H1 (cell line): Measurements from ENCODE around the gene PRDX3. TPM values are rescaled to one million over a fixed set of nuclear protein-coding genes. Genes with fewer than 3 reads are reported as not detected.

Experiments used
- CTCF ChIA-PET: fragments of 300-600 bp; sonication (Branson Sonifier 250); formaldehyde crosslinking; loops from one replicate; lab custom pipeline; 2021; ENCODE audit not compliant: partially characterized antibody; lab: Charles Lee
- POLR2A ChIA-PET: fragments of 300-600 bp; sonication (Branson Sonifier 250); formaldehyde crosslinking; loops from one replicate; lab custom pipeline; 2021; ENCODE audit warnings: inconsistent platforms; ENCODE audit not compliant: partially characterized antibody; lab: Charles Lee
- DNase-seq, 2 experiments: peaks; one replicate each; pipeline versions ENCODE4 v3.0.0 to v3.0.0-alpha.2; 2010 to 2022; ENCODE audit warnings: low spot score in 2 of 2, low read depth in 1 of 2, mixed read lengths in 1 of 2
- FAIRE-seq: peaks from 2 replicates; lab custom pipeline; 2011; peaks lifted over from hg19 to GRCh38; lab: Jason Lieb, UNC
- H2AFZ ChIP-seq: 2 replicates; pipeline ENCODE4 v1.8.1; 2012; ENCODE audit warnings: low read length, inconsistent platforms
- H2AK5ac ChIP-seq: 2 replicates; pipeline ENCODE4 v1.6.1; 2013; ENCODE audit warnings: low read depth, low read length
- H2BK120ac ChIP-seq: replicated peaks from 2 replicates; pipeline ENCODE3; 2013; ENCODE audit warnings: low read depth, low read length, inconsistent platforms
- H2BK12ac ChIP-seq: 2 replicates; pipeline ENCODE4 v1.6.1; 2013; ENCODE audit warnings: low read depth, low read length
- H2BK15ac ChIP-seq: 2 replicates; pipeline ENCODE4 v1.6.1; 2013; ENCODE audit warnings: low read length
- H2BK20ac ChIP-seq: 2 replicates; pipeline ENCODE4 v1.6.1; 2013; ENCODE audit warnings: low read length
- H2BK5ac ChIP-seq: 2 replicates; pipeline ENCODE4 v1.6.1; 2013; ENCODE audit warnings: low read depth, low read length
- H3K14ac ChIP-seq: 2 replicates; pipeline ENCODE4 v1.6.1; 2013; ENCODE audit warnings: inconsistent platforms; ENCODE audit not compliant: insufficient read length
- H3K18ac ChIP-seq: 2 replicates; pipeline ENCODE4 v1.6.1; 2013; ENCODE audit warnings: low read length; ENCODE audit errors: extremely low read depth
- H3K23ac ChIP-seq: 2 replicates; pipeline ENCODE4 v1.6.1; 2013; ENCODE audit warnings: inconsistent platforms; ENCODE audit not compliant: insufficient read length
- H3K23me2 ChIP-seq: 2 replicates; pipeline ENCODE4 v1.6.1; 2013; ENCODE audit warnings: low read depth, low read length
- H3K27ac ChIP-seq: 2 replicates; pipeline ENCODE4 v1.6.1; 2011; ENCODE audit warnings: low read depth, low read length, inconsistent platforms
- H3K27me3 ChIP-seq, 4 experiments: replicated peaks in 1 of 4; 1 replicate in 1 of 4; 2 replicates in 3 of 4; pipeline versions ENCODE4 v1.6.1 to v1.8.1; 2011 to 2013; ENCODE audit warnings: low read length in 3 of 4, mild to moderate bottlenecking in 3 of 4, inconsistent platforms in 2 of 4, mixed read lengths in 2 of 4, moderate library complexity in 1 of 4; ENCODE audit not compliant: control insufficient read depth in 3 of 4, insufficient read depth in 3 of 4; ENCODE audit errors: extremely low read depth in 1 of 4
- H3K36me3 ChIP-seq, 4 experiments: 2 replicates each; pipeline versions ENCODE4 v1.6.1 to v1.8.1; 2011 to 2013; ENCODE audit warnings: mild to moderate bottlenecking in 4 of 4, low read length in 3 of 4, moderate library complexity in 2 of 4, control low read depth in 1 of 4, inconsistent platforms in 1 of 4; ENCODE audit not compliant: insufficient read depth in 4 of 4, control insufficient read depth in 2 of 4
- H3K4ac ChIP-seq: replicated peaks from 2 replicates; pipeline ENCODE3; 2013; ENCODE audit warnings: low read length, low read depth, mixed read lengths, inconsistent platforms; ENCODE audit not compliant: insufficient read length
- H3K4me1 ChIP-seq, 4 experiments: replicated peaks in 1 of 4; 1 replicate in 1 of 4; 2 replicates in 3 of 4; pipeline versions ENCODE4 v1.6.1 to v1.8.1; 2011 to 2013; ENCODE audit warnings: low read length in 3 of 4, inconsistent platforms in 2 of 4, mixed read lengths in 1 of 4; ENCODE audit not compliant: insufficient read depth in 4 of 4, control insufficient read depth in 3 of 4
- H3K4me2 ChIP-seq, 2 experiments: 2 replicates each; pipeline versions ENCODE4 v1.6.1 to v1.8.1; 2011 to 2013; ENCODE audit warnings: low read depth in 2 of 2, low read length in 2 of 2, control low read depth in 1 of 2, inconsistent platforms in 1 of 2, mild to moderate bottlenecking in 1 of 2; ENCODE audit not compliant: insufficient read depth in 1 of 2
- H3K4me3 ChIP-seq, 4 experiments: fragments of 200-600, 300-600 bp in 1 of 4; sonication (generic), shearing (Covaris generic), sonication (Bioruptor Twin) in 1 of 4; 2 replicates each; pipeline versions ENCODE4 v1.5.1 to v1.8.1; 2011 to 2016; ENCODE audit warnings: low read length in 4 of 4, low read depth in 3 of 4, control low read depth in 2 of 4, inconsistent platforms in 2 of 4, mild to moderate bottlenecking in 2 of 4, mixed read lengths in 1 of 4, moderate library complexity in 1 of 4; ENCODE audit not compliant: insufficient read depth in 2 of 4; ENCODE audit errors: extremely low read depth in 1 of 4
- H3K56ac ChIP-seq: replicated peaks from 2 replicates; pipeline ENCODE3; 2013; ENCODE audit warnings: low read depth, mild to moderate bottlenecking, mixed read lengths, low read length, inconsistent platforms; ENCODE audit not compliant: insufficient read length
- H3K79me1 ChIP-seq: 2 replicates; pipeline ENCODE4 v1.6.1; 2013; ENCODE audit warnings: low read depth, low read length, control low read depth
- H3K79me2 ChIP-seq, 2 experiments: 2 replicates each; pipeline versions ENCODE4 v1.6.1 to v1.8.1; 2012 to 2013; ENCODE audit warnings: low read length in 2 of 2, mild to moderate bottlenecking in 2 of 2, inconsistent platforms in 1 of 2; ENCODE audit not compliant: insufficient read depth in 2 of 2, control insufficient read depth in 1 of 2
- H3K9ac ChIP-seq, 4 experiments: replicated peaks in 1 of 4; 1 replicate in 1 of 4; 2 replicates in 3 of 4; pipeline versions ENCODE4 v1.6.1 to v1.8.1; 2011 to 2013; ENCODE audit warnings: low read depth in 3 of 4, low read length in 3 of 4, control low read depth in 2 of 4, mild to moderate bottlenecking in 2 of 4, moderate library complexity in 2 of 4, inconsistent platforms in 1 of 4; ENCODE audit errors: extremely low read depth in 1 of 4
- H3K9me3 ChIP-seq, 2 experiments: 2 replicates each; pipeline versions ENCODE4 v1.6.1 to v1.8.1; 2012 to 2013; ENCODE audit warnings: mild to moderate bottlenecking in 2 of 2, moderate library complexity in 2 of 2, control low read depth in 1 of 2, inconsistent platforms in 1 of 2, low read depth in 1 of 2, low read length in 1 of 2, mixed read lengths in 1 of 2; ENCODE audit not compliant: insufficient read depth in 2 of 2
- H4K20me1 ChIP-seq, 2 experiments: replicated peaks in 1 of 2; 2 replicates each; pipeline versions ENCODE3 to v1.8.1; 2011 to 2013; ENCODE audit warnings: inconsistent platforms in 2 of 2, low read length in 2 of 2, mild to moderate bottlenecking in 1 of 2; ENCODE audit not compliant: insufficient read depth in 2 of 2, control insufficient read depth in 1 of 2
- H4K5ac ChIP-seq: 2 replicates; pipeline ENCODE4 v1.6.1; 2013; ENCODE audit warnings: low read length, low read depth, mixed read lengths, inconsistent platforms; ENCODE audit not compliant: insufficient read length
- H4K8ac ChIP-seq: 2 replicates; pipeline ENCODE4 v1.8.0; 2013; ENCODE audit warnings: mild to moderate bottlenecking, moderate library complexity, low read length, inconsistent platforms; ENCODE audit not compliant: insufficient read depth; ENCODE audit errors: extremely low read depth
- H4K91ac ChIP-seq: replicated peaks from 2 replicates; pipeline ENCODE3; 2013; ENCODE audit warnings: low read length, mixed read lengths, inconsistent platforms; ENCODE audit not compliant: insufficient read length
- FOSL1 ChIP-seq: IDR thresholded peaks from 2 replicates; pipeline ENCODE4 v1.6.1; 2011; ENCODE audit warnings: mild to moderate bottlenecking, low read depth, low read length, moderate library complexity; ENCODE audit not compliant: insufficient read depth
- GABPA ChIP-seq: IDR thresholded peaks from 2 replicates; pipeline ENCODE4 v1.6.1; 2011; ENCODE audit warnings: mild to moderate bottlenecking, low read length, moderate library complexity, borderline replicate concordance; ENCODE audit not compliant: insufficient read depth
- HDAC6 ChIP-seq: IDR thresholded peaks from one replicate; pipeline ENCODE4 v1.7.1; 2012; ENCODE audit warnings: low read depth, mild to moderate bottlenecking, inconsistent platforms, low read length, moderate library complexity
- MAFK ChIP-seq: IDR thresholded peaks from 2 replicates; pipeline ENCODE4 v1.6.1; 2012; ENCODE audit warnings: low read depth, mild to moderate bottlenecking, improper control_type of control experiment, low read length
- NANOG ChIP-seq: IDR thresholded peaks from 2 replicates; pipeline ENCODE4 v1.6.1; 2011; ENCODE audit warnings: low read length, low read depth, mild to moderate bottlenecking, inconsistent platforms; ENCODE audit not compliant: insufficient read depth, poor library complexity, severe bottlenecking
- RXRA ChIP-seq: IDR thresholded peaks from 2 replicates; pipeline ENCODE4 v1.6.1; 2011; ENCODE audit warnings: low read depth, mild to moderate bottlenecking, low read length, moderate library complexity; ENCODE audit not compliant: insufficient read depth
- SIRT6 ChIP-seq: IDR thresholded peaks from one replicate; pipeline ENCODE4 v1.7.1; 2012; ENCODE audit warnings: low read length, inconsistent platforms
- SP1 ChIP-seq: IDR thresholded peaks from 2 replicates; pipeline ENCODE4 v1.6.1; 2011; ENCODE audit warnings: low read depth, low read length
- SUZ12 ChIP-seq: fragments of 200-600 bp; sonication (generic); IDR thresholded peaks from 2 replicates; pipeline ENCODE4 v1.6.1; 2012; ENCODE audit warnings: mild to moderate bottlenecking, inconsistent platforms, low read length, moderate library complexity, mixed read lengths
- TBP ChIP-seq: IDR thresholded peaks from 2 replicates; pipeline ENCODE4 v1.6.1; 2011; ENCODE audit warnings: low read depth, low read length, improper control_type of control experiment
- ZNF274 ChIP-seq: IDR thresholded peaks from 2 replicates; pipeline ENCODE4 v1.7.0; 2012; ENCODE audit warnings: low read length, borderline replicate concordance; ENCODE audit errors: extremely low read depth
- WGBS, 2 experiments: shearing (Covaris generic) in 1 of 2; methylation state at CpG; one replicate each; pipeline versions ENCODE4 v1.1.6 to v1.1.7; 2013 to 2015; ENCODE audit warnings: low lambda C conversion rate in 2 of 2, mixed read lengths in 2 of 2, inconsistent platforms in 1 of 2, low coverage in 1 of 2, missing lambda C conversion rate in 1 of 2; ENCODE audit not compliant: insufficient replicate concordance in 2 of 2, insufficient coverage in 1 of 2, insufficient read length in 1 of 2; ENCODE audit errors: extremely low coverage in 1 of 2, missing lambda C conversion rate in 1 of 2; 5-methylcytosine and 5-hydroxymethylcytosine counted together
- polyA plus RNA-seq, 7 experiments: library from polyadenylated mRNA; depleted of rRNA in 3 of 7; stranded (reverse) in 5 of 7; unstranded in 2 of 7; fragments of >200 nt in 5 of 7; fragments of 200-250 nt in 2 of 7; gene quantifications; 1 replicate in 5 of 7; 2 replicates in 1 of 7; 4 replicates in 1 of 7; pipeline versions ENCODE4 v1.2.1 to v1.2.3, GENCODE V29; 2011 to 2013; ENCODE audit warnings: missing spikeins in 2 of 7, mixed read lengths in 2 of 7
- total RNA-seq: library from RNA; stranded (reverse); fragmentation: NEBNext Ultra II Directional; extraction: Animal tissue kit (Norgen Biotek cat#: 25700); gene quantifications from 2 replicates; pipeline ENCODE4 v1.2.1, GENCODE V29; 2021
- TF ChIP-seq, protein P1 (sequence below): IDR thresholded peaks from 2 replicates; pipeline ENCODE4 v1.6.1; 2011; ENCODE audit warnings: low read length, improper control_type of control experiment

PRDX3 gene
- total and polyA plus RNA-seq, 2 of the 8 experiments (the other 6 are each of a cell fraction or from before 2014, with no cell fraction given): 201 to 208 TPM

DNA sequence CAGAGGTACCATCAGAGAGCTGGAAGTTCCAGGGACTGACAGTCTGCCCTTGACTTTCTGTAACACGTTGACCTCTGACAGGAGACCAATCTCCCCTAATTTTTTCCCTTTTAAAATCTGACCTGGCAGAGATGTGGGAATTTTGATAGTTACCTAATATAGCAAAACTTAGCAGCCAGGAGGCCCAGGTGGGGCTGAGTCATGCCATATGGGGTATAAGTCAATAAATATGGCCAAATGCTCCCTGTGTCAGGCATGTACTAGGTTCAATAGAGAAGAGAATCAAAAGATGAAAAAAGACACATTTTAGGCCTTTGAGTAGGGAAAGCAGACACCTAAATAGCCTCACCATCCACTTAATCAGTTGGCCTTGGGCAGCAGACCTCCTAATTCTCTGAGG, 22.6 kb upstream of the PRDX3 start:
- H3K27me3 ChIP-seq: no peaks in the 10 kb centered on the region; a peak in 1 of 7 replicates
- H3K14ac ChIP-seq: no peak overlapping the region
- no peak overlapping the region for H2AK5ac ChIP-seq
- H4K91ac ChIP-seq: no peak overlapping the region
- H2AFZ ChIP-seq: no peak overlapping the region
- no peak overlapping the region for H3K56ac ChIP-seq
- H3K9ac ChIP-seq: no peak overlapping the region
- H2BK5ac ChIP-seq: no peak overlapping the region
- no peak overlapping the region for H3K4me2 ChIP-seq
- no peaks in the 10 kb centered on the region for H3K36me3 ChIP-seq
- H3K23ac ChIP-seq: no peak overlapping the region
- TF ChIP-seq RXRA (no peak), MAFK (no peak), GABPA (no peak), TBP (no peak), ZNF274 (no peak), FOSL1 (no peak), SUZ12 (no peak), SIRT6 (no peak), HDAC6 (no peak), NANOG (no peak), SP1 (no peak)
- TF ChIP-seq, protein P1, sequence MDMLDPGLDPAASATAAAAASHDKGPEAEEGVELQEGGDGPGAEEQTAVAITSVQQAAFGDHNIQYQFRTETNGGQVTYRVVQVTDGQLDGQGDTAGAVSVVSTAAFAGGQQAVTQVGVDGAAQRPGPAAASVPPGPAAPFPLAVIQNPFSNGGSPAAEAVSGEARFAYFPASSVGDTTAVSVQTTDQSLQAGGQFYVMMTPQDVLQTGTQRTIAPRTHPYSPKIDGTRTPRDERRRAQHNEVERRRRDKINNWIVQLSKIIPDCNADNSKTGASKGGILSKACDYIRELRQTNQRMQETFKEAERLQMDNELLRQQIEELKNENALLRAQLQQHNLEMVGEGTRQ: no peak
- no peaks in the 10 kb centered on the region for H3K79me1 ChIP-seq
- no peak overlapping the region for H2BK15ac ChIP-seq
- H3K4me3 ChIP-seq: no peak overlapping the region
- H4K20me1 ChIP-seq: no peaks in the 10 kb centered on the region
- H3K23me2 ChIP-seq: no peaks in the 10 kb centered on the region
- WGBS, 2 experiments: 77% methylated on average over 1 of the region's 1 CpG; no CpG with 5 or more reads in 1 of the 2 experiments
- no peak overlapping the region for H3K18ac ChIP-seq
- no peak overlapping the region for H3K27ac ChIP-seq
- H4K5ac ChIP-seq: no peak overlapping the region
- no peak overlapping the region for H2BK120ac ChIP-seq
- H3K4ac ChIP-seq: no peak overlapping the region
- no peak overlapping the region for H4K8ac ChIP-seq
- H2BK12ac ChIP-seq: no peak overlapping the region
- FAIRE-seq (no peak), DNase-seq (no peak)
- H2BK20ac ChIP-seq: no peak overlapping the region
- no peaks in the 10 kb centered on the region for H3K9me3 ChIP-seq
- ChIA-PET CTCF (interaction anchor here (0.6 to 10.9 kb wide), 7 partner anchors 7 to 292 kb away, joined by 3 to 272 read pairs (median 5); partner anchors contain the start of gene GRK5), POLR2A (no interaction called here)
- no peaks in the 10 kb centered on the region for H3K79me2 ChIP-seq
- peaks cover 0 to 3% (median 0%) of the 10 kb centered on the region in 4 experiments; a peak in 2 of 7 replicates for H3K4me1 ChIP-seq
